Measurements from ENCODE around the gene KY. TPM values are rescaled to one million over a fixed set of nuclear protein-coding genes. Genes with fewer than 3 reads are reported as not detected.

The KY gene
- polyA plus RNA-seq, 2 of the 4 experiments (the other 2 are of a cell fraction), result 0.04 to 0.05 TPM

GRCh38 chr3:134641671-134642300 lies 9.0 kb downstream of the KY start (continued):
- TF ChIP-seq FOXS1 (CRISPR knock-in tag; IDR thresholded peaks at IDR 0.05) (no peak), ZFP36 (IDR thresholded peaks at IDR 0.05; ENCODE audit: borderline replicate concordance, partially characterized antibody) (no peak), E2F6 (IDR thresholded peaks at IDR 0.05; ENCODE audit: borderline replicate concordance, low read depth) (no peak), EP300 (IDR thresholded peaks at IDR 0.05) (no peak)

DNA sequence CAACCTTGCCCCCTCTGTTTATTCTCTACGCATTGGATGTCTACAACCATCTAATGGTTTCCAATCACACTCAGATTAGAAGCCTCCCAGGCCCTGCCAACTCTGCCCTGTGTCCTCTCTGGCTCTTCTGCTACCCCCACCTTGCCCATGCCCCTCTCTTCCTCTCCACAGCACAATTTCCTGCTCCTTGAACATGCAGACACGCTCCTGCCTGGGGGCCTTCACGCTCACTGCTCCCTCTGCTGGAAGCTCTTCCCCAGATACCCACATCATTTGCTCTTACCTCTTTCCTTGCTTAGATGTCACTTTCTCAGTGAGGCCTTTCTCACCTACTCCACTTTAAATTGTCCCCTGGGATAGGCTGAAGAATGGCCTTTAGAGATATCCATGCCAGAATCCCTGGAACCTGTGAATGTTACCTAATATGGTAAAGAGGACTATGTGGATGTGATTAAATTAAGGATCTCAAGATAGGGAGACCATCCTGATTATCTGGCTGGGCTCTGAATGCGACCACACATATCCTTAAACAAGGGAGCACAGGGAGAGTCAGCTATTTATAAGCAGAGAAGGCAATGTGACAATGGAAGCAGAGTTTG lies 9.9 kb downstream of the KY start:
- peak; percentile 68 to 85; a peak in 4 of 6 replicates for ATAC-seq
- Histone ChIP-seq H3K4me1 (no peaks in the 10 kb centered on the region), H3K9me3 (no peaks in the 10 kb centered on the region), H3K27ac (no peak overlapping the region), H3K4me2 (no peak overlapping the region), H3K4me3 (no peak overlapping the region)
- 0 out of 3 replicates have a peak, but pooled peaks have one; percentile 22 for TF ChIP-seq SMC3 (IDR thresholded peaks at IDR 0.05)
- TF ChIP-seq, protein P1, sequence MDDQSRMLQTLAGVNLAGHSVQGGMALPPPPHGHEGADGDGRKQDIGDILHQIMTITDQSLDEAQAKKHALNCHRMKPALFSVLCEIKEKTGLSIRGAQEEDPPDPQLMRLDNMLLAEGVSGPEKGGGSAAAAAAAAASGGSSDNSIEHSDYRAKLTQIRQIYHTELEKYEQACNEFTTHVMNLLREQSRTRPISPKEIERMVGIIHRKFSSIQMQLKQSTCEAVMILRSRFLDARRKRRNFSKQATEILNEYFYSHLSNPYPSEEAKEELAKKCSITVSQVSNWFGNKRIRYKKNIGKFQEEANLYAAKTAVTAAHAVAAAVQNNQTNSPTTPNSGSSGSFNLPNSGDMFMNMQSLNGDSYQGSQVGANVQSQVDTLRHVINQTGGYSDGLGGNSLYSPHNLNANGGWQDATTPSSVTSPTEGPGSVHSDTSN (IDR thresholded peaks at IDR 0.05), result no peak
- TF ChIP-seq CTCF (IDR thresholded peaks at IDR 0.05), result peak; percentile 27; the same call in 1 of the 3 replicates
- TF ChIP-seq RNF2 (IDR thresholded peaks at IDR 0.05; ENCODE audit: borderline replicate concordance, low read depth), result no peak
- ChIA-PET CTCF (interaction anchor here (1.5 to 1.8 kb wide), 2 partner anchors 36 to 40 kb away, joined by 3 to 6 read pairs; no protein-coding TSS in a partner anchor), POLR2A (no interaction called here)
- whole genome bisulfite sequencing (ENCODE audit: missing lambda C conversion rate), result 41% methylated on average over 4 of the region's 4 CpGs
- DNase-seq (ENCODE audit: low read depth in 1 of 2, low spot score in 1 of 2), result peak; percentile 14 to 29
- FAIRE-seq, result no peak

DNA sequence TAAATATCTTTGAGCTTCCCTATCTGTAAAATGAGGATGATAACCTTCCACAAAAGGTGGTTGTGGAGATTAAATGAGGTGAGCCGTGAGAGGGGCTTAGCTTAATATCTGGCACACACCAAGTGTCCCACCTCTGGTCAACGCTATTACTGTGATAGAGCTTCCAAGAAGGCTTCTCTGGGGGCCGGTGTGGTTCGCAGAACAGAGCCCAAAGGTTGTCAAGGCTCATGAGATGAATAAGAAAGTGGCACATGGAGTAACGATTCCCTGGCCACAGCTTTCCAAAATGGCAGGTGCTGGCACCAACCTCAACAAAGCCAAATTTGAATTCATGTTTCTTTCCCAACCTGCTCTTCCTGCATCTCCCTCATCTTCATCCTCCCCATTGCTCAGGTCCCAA lies 10.4 kb downstream of the KY start:
- WGBS (ENCODE audit: missing lambda C conversion rate), result 60% methylated on average over 5 of the region's 5 CpGs
- no peak for FAIRE-seq
- H3K27ac ChIP-seq, result no peak overlapping the region
- POLR2A ChIA-PET, result no interaction called here
- no peak for ATAC-seq
- CTCF ChIA-PET, result interaction anchor here (1.3 to 1.8 kb wide), 3 partner anchors 36 to 47 kb away, joined by 3 to 6 read pairs (median 3); no protein-coding TSS in a partner anchor
- no peaks in the 10 kb centered on the region for H3K4me1 ChIP-seq
- H3K4me2 ChIP-seq, result no peak overlapping the region
- no peaks in the 10 kb centered on the region for H3K9me3 ChIP-seq
- TF ChIP-seq, protein P2, sequence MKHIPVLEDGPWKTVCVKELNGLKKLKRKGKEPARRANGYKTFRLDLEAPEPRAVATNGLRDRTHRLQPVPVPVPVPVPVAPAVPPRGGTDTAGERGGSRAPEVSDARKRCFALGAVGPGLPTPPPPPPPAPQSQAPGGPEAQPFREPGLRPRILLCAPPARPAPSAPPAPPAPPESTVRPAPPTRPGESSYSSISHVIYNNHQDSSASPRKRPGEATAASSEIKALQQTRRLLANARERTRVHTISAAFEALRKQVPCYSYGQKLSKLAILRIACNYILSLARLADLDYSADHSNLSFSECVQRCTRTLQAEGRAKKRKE (CRISPR knock-in tag; IDR thresholded peaks at IDR 0.05; ENCODE audit: low read depth), result no peak
- TF ChIP-seq ZSCAN20 (CRISPR knock-in tag; IDR thresholded peaks at IDR 0.05) (no peak), EHMT2 (IDR thresholded peaks at IDR 0.05; ENCODE audit: low read depth) (no peak), E2F6 (IDR thresholded peaks at IDR 0.05; ENCODE audit: borderline replicate concordance, low read depth) (no peak), MAZ (IDR thresholded peaks at IDR 0.05; ENCODE audit: borderline replicate concordance, low read depth, low read length) (no peak), JUN (IDR thresholded peaks at IDR 0.05) (no peak), NFE2L2 (conservative IDR thresholded peaks at IDR 0.05; ENCODE audit: low read length) (no peak), HEYL (CRISPR knock-in tag; IDR thresholded peaks at IDR 0.05) (no peak), HOXB13 (CRISPR knock-in tag; IDR thresholded peaks at IDR 0.05; ENCODE audit: low read depth) (no peak), TP53 (CRISPR knock-in tag; IDR thresholded peaks at IDR 0.05) (no peak), RFX5 (IDR thresholded peaks at IDR 0.05) (no peak), EHF (CRISPR knock-in tag; IDR thresholded peaks at IDR 0.05) (no peak), SMC3 (IDR thresholded peaks at IDR 0.05) (no peak), MYC (IDR thresholded peaks at IDR 0.05; ENCODE audit: borderline replicate concordance, low read length) (no peak), ZFP36 (IDR thresholded peaks at IDR 0.05; ENCODE audit: borderline replicate concordance, partially characterized antibody) (no peak), NPAS2 (CRISPR knock-in tag; IDR thresholded peaks at IDR 0.05; ENCODE audit: borderline replicate concordance) (no peak), RCOR1 (IDR thresholded peaks at IDR 0.05; ENCODE audit: low read depth, low read length) (no peak), JUNB (IDR thresholded peaks at IDR 0.05) (no peak)
- TF ChIP-seq, protein P3, sequence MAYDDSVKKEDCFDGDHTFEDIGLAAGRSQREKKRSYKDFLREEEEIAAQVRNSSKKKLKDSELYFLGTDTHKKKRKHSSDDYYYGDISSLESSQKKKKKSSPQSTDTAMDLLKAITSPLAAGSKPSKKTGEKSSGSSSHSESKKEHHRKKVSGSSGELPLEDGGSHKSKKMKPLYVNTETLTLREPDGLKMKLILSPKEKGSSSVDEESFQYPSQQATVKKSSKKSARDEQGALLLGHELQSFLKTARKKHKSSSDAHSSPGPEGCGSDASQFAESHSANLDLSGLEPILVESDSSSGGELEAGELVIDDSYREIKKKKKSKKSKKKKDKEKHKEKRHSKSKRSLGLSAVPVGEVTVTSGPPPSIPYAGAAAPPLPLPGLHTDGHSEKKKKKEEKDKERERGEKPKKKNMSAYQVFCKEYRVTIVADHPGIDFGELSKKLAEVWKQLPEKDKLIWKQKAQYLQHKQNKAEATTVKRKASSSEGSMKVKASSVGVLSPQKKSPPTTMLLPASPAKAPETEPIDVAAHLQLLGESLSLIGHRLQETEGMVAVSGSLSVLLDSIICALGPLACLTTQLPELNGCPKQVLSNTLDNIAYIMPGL (CRISPR knock-in tag; IDR thresholded peaks at IDR 0.05; ENCODE audit: borderline replicate concordance), result no peak
- no peak overlapping the region for H3K4me3 ChIP-seq
- no peak for DNase-seq (ENCODE audit: low read depth in 1 of 2, low spot score in 1 of 2)
